ENCODE measurements around the gene GLDN. TPM values are rescaled to one million over a fixed set of nuclear protein-coding genes. Genes with fewer than 3 reads are reported as not detected.

The GLDN gene
- total and polyA plus RNA-seq, 2 of the 8 experiments (the other 6 are each of a cell fraction or from before 2014, with no cell fraction given), result 0.24 to 0.50 TPM

DNA sequence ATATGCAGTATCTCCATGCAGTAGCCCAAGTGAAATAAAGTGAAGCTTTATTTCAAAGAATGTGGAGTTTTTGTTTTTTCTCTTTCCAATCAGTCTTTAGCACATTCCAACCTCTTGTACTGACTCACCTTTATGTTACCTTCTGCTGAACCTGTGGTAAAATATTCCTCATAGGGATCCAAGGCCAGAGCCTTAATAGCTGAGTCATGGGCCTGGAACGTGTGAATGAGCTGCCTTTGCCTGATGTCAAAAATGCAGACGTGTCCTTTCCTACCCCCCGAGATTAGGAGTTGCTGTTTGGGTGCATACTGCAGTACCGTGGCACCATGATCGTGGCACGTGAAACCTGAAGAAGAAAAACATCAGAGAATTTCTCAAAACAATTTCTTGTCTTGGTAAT, 108.5 kb downstream of the GLDN start:
- no peak overlapping the region for H3K4me2 ChIP-seq (ENCODE audit: insufficient read depth in 1 of 2, low read depth in 2 of 2, low read length in 2 of 2)
- no peak overlapping the region for H2AK5ac ChIP-seq (ENCODE audit: low read depth, low read length)
- H3K23ac ChIP-seq (ENCODE audit: insufficient read length), result no peak overlapping the region
- H3K4ac ChIP-seq (replicated peaks; ENCODE audit: insufficient read length, low read depth, low read length), result no peak overlapping the region
- H3K79me2 ChIP-seq (ENCODE audit: control insufficient read depth in 1 of 2, insufficient read depth in 2 of 2, low read length in 2 of 2), result no peaks in the 10 kb centered on the region
- FAIRE-seq, result no peak
- no peaks in the 10 kb centered on the region for H3K23me2 ChIP-seq (ENCODE audit: low read depth, low read length)
- no peak overlapping the region for H4K5ac ChIP-seq (ENCODE audit: insufficient read length, low read depth, low read length)
- H2BK120ac ChIP-seq (replicated peaks; ENCODE audit: low read depth, low read length), result no peak overlapping the region
- H3K14ac ChIP-seq (ENCODE audit: insufficient read length), result no peak overlapping the region
- no peak overlapping the region for H2BK5ac ChIP-seq (ENCODE audit: low read depth, low read length)
- H4K20me1 ChIP-seq (replicated peaks in 1 of 2; ENCODE audit: control insufficient read depth in 1 of 2, insufficient read depth in 2 of 2, low read length in 2 of 2), result no peaks in the 10 kb centered on the region
- H3K79me1 ChIP-seq (ENCODE audit: low read depth, low read length), result no peaks in the 10 kb centered on the region
- CTCF ChIA-PET (ENCODE audit: partially characterized antibody), result interaction anchor here (0.9 kb wide), 1 partner anchor 60 kb away, joined by 3 read pairs; no protein-coding TSS in a partner anchor
- H3K9ac ChIP-seq (replicated peaks in 1 of 4; ENCODE audit: extremely low read depth in 1 of 4, low read depth in 3 of 4, low read length in 3 of 4), result no peak overlapping the region
- H3K27me3 ChIP-seq (replicated peaks in 1 of 4; ENCODE audit: control insufficient read depth in 3 of 4, extremely low read depth in 1 of 4, insufficient read depth in 3 of 4, low read length in 3 of 4), result no peaks in the 10 kb centered on the region
- H3K9me3 ChIP-seq (ENCODE audit: insufficient read depth in 2 of 2, low read depth in 1 of 2, low read length in 1 of 2), result no peaks in the 10 kb centered on the region
- H2AFZ ChIP-seq (ENCODE audit: low read length), result no peak overlapping the region
- no peak overlapping the region for H2BK15ac ChIP-seq (ENCODE audit: low read length)
- no peak overlapping the region for H2BK20ac ChIP-seq (ENCODE audit: low read length)
- H3K27ac ChIP-seq (ENCODE audit: low read depth, low read length), result no peak overlapping the region
- no peak overlapping the region for H3K56ac ChIP-seq (replicated peaks; ENCODE audit: insufficient read length, low read depth, low read length)
- H3K18ac ChIP-seq (ENCODE audit: extremely low read depth, low read length), result no peak overlapping the region
- H3K36me3 ChIP-seq (ENCODE audit: control insufficient read depth in 2 of 4, insufficient read depth in 4 of 4, low read length in 3 of 4), result peaks cover 0 to 4% (median 0%) of the 10 kb centered on the region in 4 experiments; a peak in 1 of 8 replicates
- POLR2A ChIA-PET (ENCODE audit: partially characterized antibody), result no interaction called here
- no peak overlapping the region for H4K91ac ChIP-seq (replicated peaks; ENCODE audit: insufficient read length, low read length)
- no peak for DNase-seq (ENCODE audit: low read depth in 1 of 2, low spot score in 2 of 2)
- no peaks in the 10 kb centered on the region for H3K4me1 ChIP-seq (replicated peaks in 1 of 4; ENCODE audit: control insufficient read depth in 3 of 4, insufficient read depth in 4 of 4, low read length in 3 of 4)
- H4K8ac ChIP-seq (ENCODE audit: extremely low read depth, insufficient read depth, low read length), result no peak overlapping the region
- WGBS, 2 experiments (ENCODE audit: extremely low coverage in 1 of 2, insufficient coverage in 1 of 2, insufficient read length in 1 of 2, insufficient replicate concordance in 2 of 2, low coverage in 1 of 2, low lambda C conversion rate in 2 of 2, missing lambda C conversion rate in 1 of 2), result 89% methylated on average over 6 of the region's 6 CpGs; no CpG with 5 or more reads in 1 of the 2 experiments
- H3K4me3 ChIP-seq (ENCODE audit: extremely low read depth in 1 of 4, insufficient read depth in 2 of 4, low read depth in 3 of 4, low read length in 4 of 4), result no peak overlapping the region
- no peak overlapping the region for H2BK12ac ChIP-seq (ENCODE audit: low read depth, low read length)
- TF ChIP-seq SIX5 (IDR thresholded peaks at IDR 0.05; ENCODE audit: low read depth, low read length) (no peak), SUZ12 (IDR thresholded peaks at IDR 0.05; ENCODE audit: low read length) (no peak), CREB1 (IDR thresholded peaks at IDR 0.05) (no peak), TBP (IDR thresholded peaks at IDR 0.05; ENCODE audit: low read depth, low read length) (no peak), NANOG (IDR thresholded peaks at IDR 0.05; ENCODE audit: insufficient read depth, low read depth, low read length, poor library complexity, severe bottlenecking) (no peak), RFX5 (IDR thresholded peaks at IDR 0.05; ENCODE audit: borderline replicate concordance, low read depth, low read length) (no peak), EP300 (IDR thresholded peaks at IDR 0.05; ENCODE audit: borderline replicate concordance in 1 of 2, low read depth in 2 of 2, low read length in 2 of 2) (no peak), CBX8 (IDR thresholded peaks at IDR 0.05; ENCODE audit: borderline replicate concordance, low read depth, low read length) (no peak), ZNF274 (IDR thresholded peaks at IDR 0.05; ENCODE audit: borderline replicate concordance, extremely low read depth, low read length) (no peak), POLR2A (IDR thresholded peaks at IDR 0.05; ENCODE audit: control extremely low read depth in 1 of 2, low read depth in 2 of 2, low read length in 2 of 2) (no peak), MAFK (IDR thresholded peaks at IDR 0.05; ENCODE audit: low read depth, low read length) (no peak), EZH2 (IDR thresholded peaks at IDR 0.05; ENCODE audit: low read depth, low read length, severe bottlenecking) (no peak), TAF7 (optimal IDR thresholded peaks at IDR 0.05; ENCODE audit: borderline replicate concordance, low read depth, low read length) (no peak)
- TF ChIP-seq, protein P1, sequence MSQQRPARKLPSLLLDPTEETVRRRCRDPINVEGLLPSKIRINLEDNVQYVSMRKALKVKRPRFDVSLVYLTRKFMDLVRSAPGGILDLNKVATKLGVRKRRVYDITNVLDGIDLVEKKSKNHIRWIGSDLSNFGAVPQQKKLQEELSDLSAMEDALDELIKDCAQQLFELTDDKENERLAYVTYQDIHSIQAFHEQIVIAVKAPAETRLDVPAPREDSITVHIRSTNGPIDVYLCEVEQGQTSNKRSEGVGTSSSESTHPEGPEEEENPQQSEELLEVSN (IDR thresholded peaks at IDR 0.05), result no peak
